Measurements from ENCODE around the gene GRK3.
"Not testable (repeated sequence)": the region's sequence is repeated elsewhere in the genome, so short reads cannot be mapped to it uniquely, and the experiment has no call there.

GRCh38 chr22:25584993-25585392, 20.5 kb downstream of the GRK3 start:
- TF ChIP-seq POLR2A, CTCF (IDR thresholded peaks at IDR 0.05): not testable (repeated sequence)
